ENCODE results near the gene KCTD15.

KCTD15 gene

GRCh38 chr19:33796164-33796875, at the start of gene KCTD15:
Gene KCTD15 (plus strand): TSS chr19:33796870. CDS start chr19:33800455, 3,585 bp downstream.
- DNase-seq: no peak

DNA sequence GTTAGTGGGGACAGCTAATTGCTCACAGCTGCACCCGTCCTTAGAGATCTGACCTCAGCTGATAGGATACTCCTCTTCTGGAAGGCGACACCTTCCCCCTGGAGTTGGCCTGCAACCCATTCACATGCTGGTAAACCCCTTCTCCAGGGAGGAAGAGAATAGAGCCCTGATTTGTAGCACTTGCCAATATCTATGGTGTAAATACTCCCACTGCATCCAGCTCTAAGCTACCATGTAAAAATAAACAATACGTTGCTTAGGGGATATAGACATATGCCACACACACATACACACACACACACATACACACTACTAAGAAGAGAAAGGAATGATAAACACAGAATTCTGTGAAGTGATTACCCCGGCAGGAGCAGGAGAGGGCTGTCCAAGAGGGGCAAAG, 49.4 kb upstream of the KCTD15 start:
- no peak for DNase-seq

GRCh38 chr19:33748231-33748630, 48.4 kb upstream of the KCTD15 start:
- DNase-seq: no peak

DNA sequence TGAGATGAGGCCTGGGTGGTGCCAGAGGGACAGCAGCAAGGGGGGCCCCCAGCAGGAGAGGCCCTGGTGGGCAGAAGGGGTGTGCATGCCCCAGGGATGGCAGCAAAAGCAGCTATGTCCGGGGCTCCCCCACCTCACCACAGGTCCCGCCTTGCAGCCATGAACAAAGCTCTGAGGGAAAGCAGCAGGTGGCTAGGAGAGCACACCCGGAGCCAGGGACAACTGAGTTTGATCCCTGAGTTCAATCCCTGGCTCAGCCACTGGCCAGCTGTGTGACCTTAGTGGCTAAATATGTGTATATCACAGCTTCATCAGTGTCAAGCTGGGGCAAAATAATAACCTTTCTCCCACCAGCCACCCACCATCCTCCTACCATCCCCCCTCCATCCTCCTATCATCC, 47.7 kb upstream of the KCTD15 start:
- no peak for DNase-seq

GRCh38 chr19:33749619-33750175, 47.0 kb upstream of the KCTD15 start:
- no peak for DNase-seq

GRCh38 chr19:33750587-33751435, 45.9 kb upstream of the KCTD15 start:
- no peak for DNase-seq

DNA sequence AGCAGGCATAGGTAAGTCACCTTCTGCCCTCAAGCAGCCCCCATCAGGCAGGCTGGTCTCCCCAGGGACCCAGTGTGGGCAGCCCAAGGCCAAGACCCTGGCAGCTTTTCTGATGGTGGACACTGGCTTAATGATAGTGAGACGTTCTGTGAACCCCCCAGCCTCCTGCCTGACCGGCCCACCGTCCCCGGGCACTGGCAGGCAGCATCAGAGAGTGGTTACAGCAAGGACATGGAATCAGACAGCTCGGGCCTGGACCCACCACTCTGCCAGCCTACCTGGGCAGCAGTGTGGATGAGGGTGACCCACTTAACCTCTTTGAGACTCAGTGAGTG, 45.3 kb upstream of the KCTD15 start:
- no peak for DNase-seq

- no peak for DNase-seq
Measured at GRCh38 chr19:33752018-33752800, 44.5 kb upstream of the KCTD15 start.

GRCh38 chr19:33752945-33753344, 43.7 kb upstream of the KCTD15 start:
- no peak for DNase-seq

DNA sequence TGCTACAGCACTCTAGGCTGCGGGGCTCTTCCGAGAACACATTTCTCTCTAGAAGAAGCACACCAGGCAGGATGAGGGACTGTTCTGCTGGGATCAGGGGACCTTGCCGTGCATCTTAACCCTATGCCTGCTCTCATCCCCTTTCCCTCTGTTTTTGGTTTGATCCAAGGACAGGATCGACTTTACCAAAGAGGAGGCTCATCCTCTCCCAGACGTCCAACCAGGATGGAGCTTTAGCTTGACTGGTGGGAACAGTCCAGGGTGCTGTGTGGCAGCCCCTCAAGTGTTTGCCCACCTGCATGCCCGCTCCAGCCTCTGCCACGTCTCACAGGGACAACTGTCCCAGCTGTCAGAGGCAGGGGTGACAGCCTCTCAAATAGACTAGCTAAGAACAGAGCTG, 42.3 kb upstream of the KCTD15 start:
- no peak for DNase-seq

- DNase-seq: no peak
Measured at GRCh38 chr19:33755099-33756035, 41.3 kb upstream of the KCTD15 start.

GRCh38 chr19:33756177-33756576, 40.5 kb upstream of the KCTD15 start:
- no peak for DNase-seq

DNA sequence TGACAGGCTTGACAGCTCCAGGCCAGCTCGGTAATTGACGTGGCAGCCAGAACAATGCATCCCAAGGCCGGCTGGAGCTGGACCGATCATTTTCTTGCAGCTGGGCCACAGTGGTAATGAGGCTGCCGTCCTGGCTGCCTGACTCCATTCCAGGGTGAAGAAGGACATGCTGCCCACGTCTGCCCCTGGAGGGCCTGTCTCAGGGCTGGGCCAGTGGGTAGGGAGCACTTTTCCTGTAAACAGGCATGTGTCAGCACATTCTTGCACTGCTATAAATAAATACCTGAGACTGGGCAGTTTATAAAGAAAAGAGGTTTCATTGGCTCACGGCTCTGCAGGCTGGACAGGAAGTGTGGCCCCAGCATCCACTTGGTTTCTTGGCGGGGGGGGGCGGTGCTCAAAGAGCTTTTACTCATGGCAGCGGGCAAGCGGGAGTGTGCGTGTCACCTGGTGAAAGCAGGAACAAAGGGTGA, 38.1 kb upstream of the KCTD15 start:
- no peak for DNase-seq

GRCh38 chr19:33759356-33759755, 37.3 kb upstream of the KCTD15 start:
- no peak for DNase-seq

- no peak for DNase-seq
Measured at GRCh38 chr19:33763633-33764371, 32.9 kb upstream of the KCTD15 start.

DNA sequence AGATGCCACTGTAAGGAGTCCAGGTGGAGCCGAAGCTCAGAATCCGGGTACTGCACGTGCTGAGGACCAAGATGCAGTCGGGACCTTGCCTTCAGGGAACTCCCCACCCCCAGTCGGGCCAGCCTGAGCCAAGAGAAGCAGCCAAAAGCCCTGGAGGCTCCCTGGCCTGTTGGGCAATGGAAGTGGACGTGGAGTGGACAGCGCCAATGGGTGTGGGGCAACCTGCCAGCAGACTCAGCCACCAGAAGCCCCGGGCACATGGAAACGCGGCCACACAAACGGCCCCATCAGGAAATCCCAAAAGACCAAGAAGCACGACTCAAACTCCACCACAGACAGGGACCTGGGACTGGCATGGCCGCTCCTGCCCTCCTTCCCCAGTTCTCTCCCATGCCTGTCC, 30.0 kb upstream of the KCTD15 start:
- no peak for DNase-seq

DNA sequence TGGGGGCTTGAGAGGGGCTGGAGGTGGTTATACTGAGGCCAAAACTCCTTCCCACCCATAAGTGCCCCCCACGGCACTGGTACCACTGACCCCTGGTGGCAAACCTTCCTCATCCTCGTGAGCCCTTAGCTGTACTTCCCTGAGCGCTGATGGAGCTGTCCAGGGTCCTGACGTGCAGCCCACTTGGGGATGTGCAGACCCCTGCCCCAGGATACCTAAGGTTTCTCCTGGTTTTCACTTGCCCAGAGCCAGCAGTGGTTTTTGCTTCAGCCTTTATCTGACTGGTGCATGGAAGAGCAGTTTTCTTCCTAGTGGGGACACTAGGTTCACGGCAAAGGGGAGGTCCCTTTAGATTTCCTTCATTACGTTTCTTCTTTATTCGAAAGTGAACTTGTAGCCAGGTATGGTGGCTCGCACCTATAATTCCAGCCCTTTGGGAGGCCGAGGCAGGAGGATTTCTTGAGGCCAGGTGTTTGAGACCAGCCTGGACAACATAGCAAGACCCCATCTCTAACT, 28.7 kb upstream of the KCTD15 start:
- no peak for DNase-seq

DNA sequence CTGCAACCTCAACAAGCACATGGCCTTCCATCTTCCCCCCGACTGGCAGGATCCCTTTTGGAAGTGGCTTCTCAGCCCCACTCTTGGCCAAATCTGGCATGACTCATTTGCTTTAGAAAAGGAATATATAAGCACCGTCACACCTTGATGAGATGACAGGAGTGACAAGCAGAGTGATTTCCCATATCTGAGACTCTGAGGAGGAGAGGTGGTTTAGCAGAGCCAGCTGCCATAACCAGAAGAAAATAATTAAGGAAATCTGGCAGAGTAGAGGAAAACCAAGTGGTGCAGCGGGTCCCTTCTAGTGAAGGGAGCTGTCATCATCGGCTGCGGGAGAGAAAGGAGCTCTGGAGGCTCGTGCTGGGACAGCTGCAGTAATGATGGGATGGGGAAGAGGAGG, 27.5 kb upstream of the KCTD15 start:
- DNase-seq: no peak

GRCh38 chr19:33770107-33770506, 26.6 kb upstream of the KCTD15 start:
- no peak for DNase-seq

DNA sequence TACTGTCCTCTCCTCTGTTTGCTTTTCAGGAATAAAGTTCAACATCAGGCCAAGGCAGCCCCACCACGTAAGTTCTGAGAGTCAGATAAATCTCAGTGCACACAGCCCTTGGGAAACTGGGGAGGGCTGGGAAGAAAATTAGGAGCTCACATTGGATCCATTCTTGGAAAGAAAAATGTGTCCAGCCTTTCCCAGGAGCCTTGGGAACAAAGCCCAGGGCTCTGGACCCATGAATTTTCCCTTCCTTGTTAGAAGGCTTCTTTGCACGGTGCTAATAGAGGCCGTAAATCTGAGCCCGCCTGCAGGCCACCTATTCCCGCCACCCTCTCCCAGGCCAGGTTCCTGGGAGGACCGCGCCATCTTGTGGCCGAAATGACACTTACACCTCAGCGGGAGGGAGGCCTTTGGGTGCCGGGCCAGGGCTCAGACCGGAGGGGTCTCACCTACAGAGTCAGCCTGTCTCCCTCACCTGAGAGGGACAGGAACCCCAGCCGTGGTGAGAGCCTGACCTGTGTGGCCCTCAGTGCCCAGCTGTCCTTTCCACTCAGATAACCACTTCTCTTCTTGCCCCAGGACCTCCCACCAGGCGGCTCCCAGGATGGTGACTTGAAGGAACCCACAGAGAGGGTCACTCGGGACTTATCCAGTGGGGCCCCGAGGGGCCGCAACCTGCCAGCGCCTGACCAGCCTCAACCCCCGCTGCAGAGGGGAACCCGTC, 25.1 kb upstream of the KCTD15 start:
- no peak for DNase-seq
